GM21360 (cell line): ENCODE results near the gene RNF19B.
"Not testable (repeated sequence)": the region's sequence is repeated elsewhere in the genome, so short reads cannot be mapped to it uniquely, and the experiment has no call there.

Experiments used
- ATAC-seq: cut with Tn5 transposase; IDR thresholded peaks from one replicate; pipeline ENCODE4 v1.9.1; 2021; ENCODE audit warnings: mild to moderate bottlenecking, moderate library complexity; ENCODE audit not compliant: unreplicated experiment

Gene RNF19B

GRCh38 chr1:32933742-32934322 lies 30.8 kb downstream of the RNF19B start:
- ATAC-seq, result no peak

GRCh38 chr1:32931760-32932159 lies 32.8 kb downstream of the RNF19B start:
- ATAC-seq, result no peak

GRCh38 chr1:32929366-32929765 lies 35.2 kb downstream of the RNF19B start:
- no peak for ATAC-seq

GRCh38 chr1:32928715-32929114 lies 35.9 kb downstream of the RNF19B start:
- ATAC-seq, result no peak

- ATAC-seq, result no peak
These were observed 36.3 kb downstream of the RNF19B start for GRCh38 chr1:32928285-32928684.

GRCh38 chr1:32927441-32927840 lies 37.2 kb downstream of the RNF19B start:
- ATAC-seq, result no peak

GRCh38 chr1:32926562-32926961 lies 38.0 kb downstream of the RNF19B start:
- ATAC-seq, result no peak

GRCh38 chr1:32925403-32926162 lies 39.0 kb downstream of the RNF19B start:
- no peak for ATAC-seq

GRCh38 chr1:32924881-32925344 lies 39.7 kb downstream of the RNF19B start:
- ATAC-seq, result no peak

- no peak for ATAC-seq
These were observed 43.8 kb downstream of the RNF19B start for GRCh38 chr1:32920833-32921232.

GRCh38 chr1:32919811-32920733 lies 44.5 kb downstream of the RNF19B start:
- no peak for ATAC-seq

- ATAC-seq, result no peak
These were observed 46.4 kb downstream of the RNF19B start for GRCh38 chr1:32918179-32918578.

GRCh38 chr1:32917521-32917920 lies 47.1 kb downstream of the RNF19B start:
- ATAC-seq, result no peak

GRCh38 chr1:32915766-32916706 lies 48.6 kb downstream of the RNF19B start:
- no peak for ATAC-seq

- ATAC-seq, result no peak
These were observed 54.3 kb downstream of the RNF19B start for GRCh38 chr1:32910319-32910718.

GRCh38 chr1:32907435-32907834 lies 57.2 kb downstream of the RNF19B start:
- ATAC-seq, result no peak

GRCh38 chr1:32906654-32907053 lies 58.0 kb downstream of the RNF19B start:
- no peak for ATAC-seq

- not testable (repeated sequence) for ATAC-seq
These were observed 59.0 kb downstream of the RNF19B start for GRCh38 chr1:32905588-32905987.

- ATAC-seq, result no peak
These were observed 59.8 kb downstream of the RNF19B start for GRCh38 chr1:32904797-32905196.
